GM12872 (cell line): Measurements from ENCODE around the gene BCO2.

Experiments used
- TF ChIP-seq, protein P1 (sequence below): IDR thresholded peaks from 3 replicates; pipeline ENCODE4 v1.5.1; 2011; ENCODE audit warnings: low read depth, mild to moderate bottlenecking, low read length, moderate library complexity; ENCODE audit not compliant: insufficient read depth

Gene BCO2

GRCh38 chr11:112162761-112163546 lies 12.4 kb upstream of the BCO2 start:
- TF ChIP-seq, protein P1, sequence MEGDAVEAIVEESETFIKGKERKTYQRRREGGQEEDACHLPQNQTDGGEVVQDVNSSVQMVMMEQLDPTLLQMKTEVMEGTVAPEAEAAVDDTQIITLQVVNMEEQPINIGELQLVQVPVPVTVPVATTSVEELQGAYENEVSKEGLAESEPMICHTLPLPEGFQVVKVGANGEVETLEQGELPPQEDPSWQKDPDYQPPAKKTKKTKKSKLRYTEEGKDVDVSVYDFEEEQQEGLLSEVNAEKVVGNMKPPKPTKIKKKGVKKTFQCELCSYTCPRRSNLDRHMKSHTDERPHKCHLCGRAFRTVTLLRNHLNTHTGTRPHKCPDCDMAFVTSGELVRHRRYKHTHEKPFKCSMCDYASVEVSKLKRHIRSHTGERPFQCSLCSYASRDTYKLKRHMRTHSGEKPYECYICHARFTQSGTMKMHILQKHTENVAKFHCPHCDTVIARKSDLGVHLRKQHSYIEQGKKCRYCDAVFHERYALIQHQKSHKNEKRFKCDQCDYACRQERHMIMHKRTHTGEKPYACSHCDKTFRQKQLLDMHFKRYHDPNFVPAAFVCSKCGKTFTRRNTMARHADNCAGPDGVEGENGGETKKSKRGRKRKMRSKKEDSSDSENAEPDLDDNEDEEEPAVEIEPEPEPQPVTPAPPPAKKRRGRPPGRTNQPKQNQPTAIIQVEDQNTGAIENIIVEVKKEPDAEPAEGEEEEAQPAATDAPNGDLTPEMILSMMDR, result no peak

- TF ChIP-seq, protein P1, result no peak
Observed at GRCh38 chr11:112163875-112164685, 11.2 kb upstream of the BCO2 start, which contains the start of gene IL18. Gene IL18 (minus strand): TSS chr11:112164094. CDS start chr11:112155053, 9,041 bp downstream.

DNA sequence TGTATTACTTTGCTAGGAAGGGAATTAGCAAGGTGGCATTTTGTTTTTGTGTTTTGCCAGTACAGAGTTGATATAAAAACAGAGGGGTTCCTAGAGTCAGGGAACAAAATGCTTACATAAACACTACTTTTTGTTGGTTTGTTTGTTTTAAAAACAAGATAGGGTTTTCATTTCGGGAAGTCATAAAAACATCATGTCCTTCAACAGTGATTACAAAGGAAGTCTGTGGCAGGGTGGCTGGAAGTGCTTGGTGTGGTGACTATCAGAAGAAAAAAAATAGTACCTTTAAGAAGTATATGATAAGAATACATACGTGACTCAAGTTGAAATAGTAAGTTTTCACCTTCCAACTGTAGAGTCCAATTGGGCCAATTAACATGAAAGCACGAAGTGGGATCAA lies 10.3 kb upstream of the BCO2 start:
- TF ChIP-seq, protein P1, result no peak

- TF ChIP-seq, protein P1, result no peak
Observed at GRCh38 chr11:112166562-112166961, 8.8 kb upstream of the BCO2 start.

DNA sequence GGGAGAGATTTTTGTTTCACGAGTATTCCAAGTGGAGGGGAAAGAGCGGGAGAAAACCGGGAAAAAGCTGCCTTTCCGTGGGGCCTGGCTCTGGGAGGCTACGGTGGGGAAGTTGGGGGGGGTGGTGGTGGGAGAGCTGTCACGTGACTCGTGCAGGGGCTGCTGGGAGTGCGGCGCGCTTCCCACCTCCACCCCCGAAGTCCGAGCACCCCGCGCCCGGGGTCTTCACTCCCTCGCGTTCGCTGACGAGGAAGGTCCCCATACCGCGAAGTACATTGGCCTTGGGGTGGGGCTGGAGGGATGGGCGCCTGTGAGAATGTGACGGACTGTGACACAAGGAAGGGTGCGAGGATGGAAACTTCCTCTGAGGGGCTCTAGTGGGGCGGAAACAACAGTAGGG lies 8.2 kb upstream of the BCO2 start, which contains the start of gene TEX12:
TEX12 (plus strand) TSS at position 228 of the 400 bp plus-strand sequence. CDS start 1,897 bp downstream, outside the sequence.
- TF ChIP-seq, protein P1, result no peak

DNA sequence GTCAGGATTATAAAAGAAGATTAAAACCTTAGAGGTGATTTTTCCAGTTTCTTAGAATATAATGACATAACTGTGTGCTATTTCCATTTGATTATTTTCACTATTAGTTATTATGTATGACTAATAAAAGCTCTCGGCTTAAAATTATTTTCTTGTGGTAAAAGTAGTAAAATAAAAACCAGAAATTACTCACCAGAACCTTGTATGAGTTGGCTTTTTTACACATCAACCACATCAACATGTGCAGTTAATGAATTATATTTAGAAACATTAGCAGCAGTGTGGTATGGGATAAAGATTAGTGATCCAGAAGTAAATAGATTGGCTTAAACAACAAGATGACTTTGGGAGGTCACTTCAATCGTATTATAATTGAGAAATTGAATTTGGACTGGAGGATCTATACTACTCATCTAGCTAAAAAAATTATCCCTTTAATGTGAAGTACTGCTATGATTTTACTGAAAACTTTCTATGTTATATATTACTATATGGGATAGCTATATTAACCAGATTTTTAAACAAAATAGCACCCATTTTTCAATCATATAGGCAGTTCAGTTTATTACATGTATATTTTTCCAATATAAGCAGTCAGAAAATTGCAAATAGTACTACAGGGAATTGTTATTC lies 2.8 kb upstream of the BCO2 start:
- TF ChIP-seq, protein P1, result no peak

DNA sequence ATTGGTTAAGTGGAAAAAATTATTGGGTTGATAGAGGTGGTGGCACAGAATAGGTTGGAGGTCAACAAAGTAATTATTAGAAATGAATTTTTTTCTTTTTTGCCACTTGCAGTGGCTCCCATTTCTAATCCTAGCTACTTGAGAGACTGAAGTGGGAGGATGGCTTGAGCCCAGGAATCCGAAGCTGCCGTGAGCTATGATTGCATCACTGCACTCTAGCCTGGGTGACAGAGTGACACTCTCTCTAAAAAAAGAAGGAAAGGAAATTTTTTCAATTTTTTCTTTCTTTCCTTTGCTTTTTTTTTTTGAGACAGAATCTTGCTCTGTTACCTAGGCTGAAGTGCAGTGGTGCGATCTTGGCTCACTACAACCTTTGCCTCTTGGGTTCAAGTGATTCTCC lies 2.2 kb upstream of the BCO2 start:
- TF ChIP-seq, protein P1, result no peak
